KMS-11 (cell line): ENCODE data around the gene TANC1.
A peak's percentile ranks its signal among the peaks of the same experiment; 100 is the strongest.

Experiments used
- H2AFZ ChIP-seq: fragments of 200-600 bp; sonication (generic); 2 replicates; pipeline ENCODE4 v1.6.1; 2016; ENCODE audit warnings: antibody characterized with exemption, mixed run types, low read depth
- H3K27ac ChIP-seq: fragments of 200-600 bp; sonication (generic); 2 replicates; pipeline ENCODE4 v1.6.1; 2016; ENCODE audit warnings: mild to moderate bottlenecking, mixed run types
- H3K27me3 ChIP-seq: fragments of 200-600 bp; sonication (generic); 2 replicates; pipeline ENCODE4 v1.6.1; 2017; ENCODE audit warnings: mild to moderate bottlenecking, low read depth, mixed run types, moderate library complexity; ENCODE audit not compliant: insufficient read depth
- H3K36me3 ChIP-seq: fragments of 200-600 bp; sonication (generic); 2 replicates; pipeline ENCODE4 v1.6.1; 2017; ENCODE audit warnings: mild to moderate bottlenecking, mixed run types; ENCODE audit not compliant: insufficient read depth
- H3K4me1 ChIP-seq: fragments of 200-600 bp; sonication (generic); 2 replicates; pipeline ENCODE4 v1.6.1; 2016; ENCODE audit warnings: mild to moderate bottlenecking, low read depth, mixed run types; ENCODE audit not compliant: poor library complexity, severe bottlenecking
- H3K4me2 ChIP-seq: fragments of 200-600 bp; sonication (generic); 2 replicates; pipeline ENCODE4 v1.7.0; 2016; ENCODE audit warnings: mild to moderate bottlenecking, mixed run types
- H3K4me3 ChIP-seq: fragments of 200-600 bp; sonication (generic); IDR thresholded peaks from 2 replicates; pipeline ENCODE4 v1.6.1; 2017; ENCODE audit warnings: low read depth, low read length, mixed read lengths; ENCODE audit not compliant: insufficient read depth
- H3K79me2 ChIP-seq: fragments of 200-600 bp; sonication (generic); 2 replicates; pipeline ENCODE4 v1.6.1; 2016; ENCODE audit warnings: low read depth, mixed run types; ENCODE audit not compliant: insufficient read depth
- H3K9ac ChIP-seq: fragments of 200-600 bp; sonication (generic); 2 replicates; pipeline ENCODE4 v1.6.1; 2016; ENCODE audit warnings: mild to moderate bottlenecking, mixed run types
- H4K20me1 ChIP-seq: fragments of 200-600 bp; sonication (generic); 2 replicates; pipeline ENCODE4 v1.6.1; 2016; ENCODE audit warnings: mild to moderate bottlenecking, mixed run types; ENCODE audit not compliant: insufficient read depth
- CTCF ChIP-seq: fragments of 200-600 bp; sonication (generic); conservative IDR thresholded peaks from 2 replicates; pipeline ENCODE4 v1.6.1; 2017; ENCODE audit warnings: low read depth, mild to moderate bottlenecking, antibody characterized with exemption, low read length, moderate library complexity, mixed read lengths

The TANC1 gene

GRCh38 chr2:159118859-159119500, 150.5 kb downstream of the TANC1 start:
- peak; percentile 50 for TF ChIP-seq CTCF
- Histone ChIP-seq H3K79me2 (peaks cover 26% of the 10 kb centered on the region), H3K4me2 (peak overlapping the region; percentile 64), H2AFZ (peak overlapping the region; percentile 33), H3K27me3 (no peaks in the 10 kb centered on the region), H3K4me1 (peaks cover 56% of the 10 kb centered on the region), H3K4me3 (no peak overlapping the region), H4K20me1 (no peaks in the 10 kb centered on the region), H3K27ac (peak overlapping the region; percentile 86), H3K9ac (peak overlapping the region; percentile 67), H3K36me3 (no peaks in the 10 kb centered on the region)

- H2AFZ ChIP-seq, result peak overlapping the region; percentile 33
- H3K36me3 ChIP-seq, result no peaks in the 10 kb centered on the region
- H3K27me3 ChIP-seq, result no peaks in the 10 kb centered on the region
- H3K4me2 ChIP-seq, result peak overlapping the region; percentile 64
- TF ChIP-seq CTCF, result no peak
- H3K79me2 ChIP-seq, result peaks cover 26% of the 10 kb centered on the region
- peaks cover 61% of the 10 kb centered on the region for H3K4me1 ChIP-seq
- peak overlapping the region; percentile 67 for H3K9ac ChIP-seq
- H4K20me1 ChIP-seq, result no peaks in the 10 kb centered on the region
- H3K4me3 ChIP-seq, result peak overlapping the region; percentile 88
- peak overlapping the region; percentile 86 for H3K27ac ChIP-seq
Measured at GRCh38 chr2:159119652-159120257, 151.3 kb downstream of the TANC1 start.

- Histone ChIP-seq H3K4me1 (peaks cover 50% of the 10 kb centered on the region), H3K27ac (no peak overlapping the region), H3K4me2 (no peak overlapping the region), H3K9ac (no peak overlapping the region), H3K4me3 (no peak overlapping the region), H3K27me3 (no peaks in the 10 kb centered on the region), H3K36me3 (no peaks in the 10 kb centered on the region), H4K20me1 (no peaks in the 10 kb centered on the region), H2AFZ (no peak overlapping the region), H3K79me2 (peaks cover 26% of the 10 kb centered on the region)
- TF ChIP-seq CTCF, result no peak
Measured at GRCh38 chr2:159123786-159124185, 155.3 kb downstream of the TANC1 start.

- Histone ChIP-seq H3K27me3 (no peaks in the 10 kb centered on the region), H3K4me1 (peaks cover 50% of the 10 kb centered on the region), H2AFZ (no peak overlapping the region), H3K9ac (no peak overlapping the region), H3K36me3 (no peaks in the 10 kb centered on the region), H3K27ac (no peak overlapping the region), H4K20me1 (no peaks in the 10 kb centered on the region), H3K4me3 (no peak overlapping the region), H3K4me2 (no peak overlapping the region), H3K79me2 (peaks cover 26% of the 10 kb centered on the region)
- TF ChIP-seq CTCF, result no peak
Measured at GRCh38 chr2:159124441-159124911, 156.0 kb downstream of the TANC1 start.
